Ascending aorta (tissue), 2 donors: ENCODE data around the gene CCDC17. TPM values are rescaled to one million over a fixed set of nuclear protein-coding genes. Genes with fewer than 3 reads are reported as not detected.

Experiments
- DNase-seq, 2 donors: peaks; one replicate each; pipeline ENCODE4 v3.0.0-alpha.2; 2019; ENCODE audit warnings: low spot score in 2 of 2
- H3K27ac ChIP-seq, 2 donors: fragments of 200-600 bp; sonication (generic); one replicate each; pipeline ENCODE4 v1.5.1; 2016 to 2017; ENCODE audit warnings: mild to moderate bottlenecking in 1 of 2
- H3K27me3 ChIP-seq: fragments of 200-600 bp; sonication (generic); one replicate; pipeline ENCODE4 v1.5.1; 2017
- H3K36me3 ChIP-seq, 2 donors: fragments of 200-600 bp; sonication (generic); one replicate each; pipeline ENCODE4 v1.5.1; 2016
- H3K4me1 ChIP-seq, 2 donors: fragments of 200-600 bp; sonication (generic); one replicate each; pipeline ENCODE4 v1.5.1; 2016 to 2017; ENCODE audit warnings: mild to moderate bottlenecking in 1 of 2
- H3K4me3 ChIP-seq, 2 donors: fragments of 200-600 bp; sonication (generic); one replicate each; pipeline ENCODE4 v1.5.1; 2016 to 2017; ENCODE audit warnings: mild to moderate bottlenecking in 1 of 2
- H3K9me3 ChIP-seq, 2 donors: fragments of 200-600 bp; sonication (generic); one replicate each; pipeline ENCODE4 v1.5.1; 2016
- CTCF ChIP-seq, 3 experiments: fragments of 200-600 bp in 2 of 3; fragments of 450-650 bp in 1 of 3; sonication (generic) in 2 of 3; IDR thresholded peaks; one replicate each; pipeline ENCODE4 v1.5.1; 2016 to 2019; ENCODE audit warnings: antibody characterized with exemption in 3 of 3, mild to moderate bottlenecking in 1 of 3, moderate library complexity in 1 of 3
- intact Hi-C: fragments of 100-400 bp; cut with DNase I; formaldehyde crosslinking; loops from one replicate; pipeline ENCODE4 v1.15.1; 2023
- total RNA-seq: library from RNA; depleted of rRNA; stranded (reverse); fragments of >200 nt; gene quantifications from one replicate; pipeline ENCODE4 v1.1.0, GENCODE V29; 2016

The CCDC17 gene
- total RNA-seq, 1 donor from 2014 or later = not detected

GRCh38 chr1:45666836-45667235 is 43.0 kb upstream of the CCDC17 start:
- no peak for DNase-seq
- no peaks in the 10 kb centered on the region for H3K27me3 ChIP-seq

GRCh38 chr1:45660336-45660735 is 36.5 kb upstream of the CCDC17 start:
- intact Hi-C loops = no loop called here
- no peak overlapping the region for H3K27ac ChIP-seq
- no peaks in the 10 kb centered on the region for H3K4me1 ChIP-seq
- peaks cover 41 to 55% of the 10 kb centered on the region in 2 donors for H3K36me3 ChIP-seq
- H3K4me3 ChIP-seq = no peak overlapping the region
- no peak for TF ChIP-seq CTCF (IDR thresholded peaks at IDR 0.05)
- no peak for DNase-seq
- H3K9me3 ChIP-seq = no peaks in the 10 kb centered on the region
- H3K27me3 ChIP-seq = no peaks in the 10 kb centered on the region

More at GRCh38 chr1:45666836-45667235, 43.0 kb upstream of the CCDC17 start:
- no peaks in the 10 kb centered on the region for H3K9me3 ChIP-seq
- TF ChIP-seq CTCF (IDR thresholded peaks at IDR 0.05) = no peak
- no peak overlapping the region for H3K4me3 ChIP-seq
- no peaks in the 10 kb centered on the region for H3K36me3 ChIP-seq
- H3K27ac ChIP-seq = no peak overlapping the region
- intact Hi-C loops = no loop called here
- peaks cover 0 to 19% of the 10 kb centered on the region in 2 donors for H3K4me1 ChIP-seq

GRCh38 chr1:45659222-45659621 is 35.4 kb upstream of the CCDC17 start:
- H3K4me3 ChIP-seq = no peak overlapping the region
- intact Hi-C loops = no loop called here
- DNase-seq = no peak
- no peak for TF ChIP-seq CTCF (IDR thresholded peaks at IDR 0.05)
- H3K9me3 ChIP-seq = no peaks in the 10 kb centered on the region
- H3K36me3 ChIP-seq = peaks cover 52 to 66% of the 10 kb centered on the region in 2 donors
- no peaks in the 10 kb centered on the region for H3K4me1 ChIP-seq
- H3K27ac ChIP-seq = no peak overlapping the region
- H3K27me3 ChIP-seq = no peaks in the 10 kb centered on the region

GRCh38 chr1:45658171-45658570 is 34.3 kb upstream of the CCDC17 start:
- H3K9me3 ChIP-seq = no peaks in the 10 kb centered on the region
- no peaks in the 10 kb centered on the region for H3K4me1 ChIP-seq
- no peak overlapping the region for H3K4me3 ChIP-seq
- DNase-seq = no peak
- no peak for TF ChIP-seq CTCF (IDR thresholded peaks at IDR 0.05)
- intact Hi-C loops = no loop called here
- H3K27ac ChIP-seq = no peak overlapping the region
- no peaks in the 10 kb centered on the region for H3K27me3 ChIP-seq
- peaks cover 61 to 76% of the 10 kb centered on the region in 2 donors for H3K36me3 ChIP-seq

- H3K9me3 ChIP-seq = no peaks in the 10 kb centered on the region
- no peak for TF ChIP-seq CTCF (IDR thresholded peaks at IDR 0.05)
- no peaks in the 10 kb centered on the region for H3K27me3 ChIP-seq
- intact Hi-C loops = no loop called here
- H3K36me3 ChIP-seq = peaks cover 72 to 91% of the 10 kb centered on the region in 2 donors
- H3K27ac ChIP-seq = no peak overlapping the region
- H3K4me1 ChIP-seq = no peaks in the 10 kb centered on the region
- no peak for DNase-seq
- no peak overlapping the region for H3K4me3 ChIP-seq
These were observed 32.8 kb upstream of the CCDC17 start for GRCh38 chr1:45656573-45657226.
